Endothelial cell of umbilical vein (primary cell): ENCODE results near the gene C20orf202. TPM values are rescaled to one million over a fixed set of nuclear protein-coding genes. Genes with fewer than 3 reads are reported as not detected.

Experiments
- BruUV-seq: library from RNA; stranded (reverse); fragments of 400-500 nt; replicated peaks from 2 replicates; lab custom pipeline; 2021; lab: Mats Ljungman, UMichigan
- CTCF ChIA-PET: fragments of 300-600, 350-600 bp; sonication (Branson Sonifier 250); formaldehyde crosslinking; loops from one replicate; lab custom pipeline; 2021; ENCODE audit warnings: antibody characterized with exemption, inconsistent platforms; lab: Charles Lee
- POLR2A ChIA-PET: fragments of 300-600, 350-600 bp; sonication (Branson Sonifier 250); formaldehyde crosslinking; loops from one replicate; lab custom pipeline; 2021; ENCODE audit warnings: antibody characterized with exemption, inconsistent platforms; lab: Charles Lee
- DNase-seq: peaks from one replicate; pipeline ENCODE4 v3.0.0-alpha.2; 2011; ENCODE audit warnings: low read depth, low spot score
- FAIRE-seq: peaks from 2 replicates; lab custom pipeline; 2011; peaks lifted over from hg19 to GRCh38; lab: Jason Lieb, UNC
- H2AFZ ChIP-seq: 2 replicates; pipeline ENCODE4 v1.6.0; 2012; ENCODE audit warnings: low read depth, low read length, control low read depth, inconsistent platforms
- H3K27ac ChIP-seq: 2 replicates; pipeline ENCODE4 v1.5.1; 2011; ENCODE audit warnings: low read depth, mild to moderate bottlenecking, control low read depth, low read length, moderate library complexity; ENCODE audit not compliant: insufficient read depth
- H3K27me3 ChIP-seq, 2 experiments: 2 replicates each; pipeline versions ENCODE4 v1.6.0 to v1.6.1; 2011; ENCODE audit warnings: low read length in 2 of 2, mixed read lengths in 1 of 2; ENCODE audit not compliant: control insufficient read depth in 2 of 2, insufficient read depth in 2 of 2
- H3K36me3 ChIP-seq, 2 experiments: 2 replicates in 1 of 2; 3 replicates in 1 of 2; pipeline ENCODE4 v1.5.1; 2011; ENCODE audit warnings: low read length in 2 of 2, mild to moderate bottlenecking in 1 of 2, moderate library complexity in 1 of 2; ENCODE audit not compliant: control insufficient read depth in 2 of 2, insufficient read depth in 2 of 2; ENCODE audit errors: extremely low read depth in 1 of 2
- H3K4me1 ChIP-seq: 3 replicates; pipeline ENCODE4 v1.5.1; 2011; ENCODE audit warnings: mild to moderate bottlenecking, low read length; ENCODE audit not compliant: control insufficient read depth, insufficient read depth; ENCODE audit errors: extremely low read depth
- H3K4me2 ChIP-seq: 2 replicates; pipeline ENCODE4 v1.6.1; 2011; ENCODE audit warnings: low read length, control low read depth, mixed read lengths; ENCODE audit not compliant: insufficient read depth
- H3K4me3 ChIP-seq, 3 experiments: fragments of 200-600 bp in 1 of 3; sonication (generic), shearing (Covaris generic) in 1 of 3; replicated peaks in 1 of 3; 2 replicates each; pipeline ENCODE4 v1.5.1; 2011 to 2016; ENCODE audit warnings: control low read depth in 3 of 3, low read length in 3 of 3, mild to moderate bottlenecking in 2 of 3, inconsistent platforms in 1 of 3, low read depth in 1 of 3, moderate library complexity in 1 of 3; ENCODE audit not compliant: insufficient read depth in 1 of 3
- H3K79me2 ChIP-seq: 2 replicates; pipeline ENCODE4 v1.6.0; 2012; ENCODE audit warnings: low read length, inconsistent platforms; ENCODE audit not compliant: control insufficient read depth, insufficient read depth
- H3K9ac ChIP-seq: replicated peaks from 2 replicates; pipeline ENCODE3; 2011; ENCODE audit warnings: low read length, control low read depth; ENCODE audit not compliant: insufficient read depth; ENCODE audit errors: extremely low read depth
- H3K9me1 ChIP-seq: replicated peaks from 3 replicates; pipeline ENCODE4 v1.6.0; 2011; ENCODE audit warnings: mild to moderate bottlenecking, low read length; ENCODE audit not compliant: control insufficient read depth, insufficient read depth; ENCODE audit errors: extremely low read depth
- H3K9me3 ChIP-seq: replicated peaks from 2 replicates; pipeline ENCODE4 v1.5.1; 2012; ENCODE audit warnings: low read length, inconsistent platforms; ENCODE audit not compliant: control insufficient read depth, insufficient read depth
- H4K20me1 ChIP-seq: replicated peaks from 2 replicates; pipeline ENCODE3; 2011; ENCODE audit warnings: mild to moderate bottlenecking, low read length; ENCODE audit not compliant: control insufficient read depth, insufficient read depth; ENCODE audit errors: extremely low read depth
- CTCF ChIP-seq, 2 donors: IDR thresholded peaks; 1 replicate in 1 of 2; 2 replicates in 1 of 2; pipeline ENCODE4 v1.5.1; 2011; ENCODE audit warnings: low read length in 2 of 2, mild to moderate bottlenecking in 2 of 2, moderate library complexity in 2 of 2, control low read depth in 1 of 2, inconsistent platforms in 1 of 2, low read depth in 1 of 2; ENCODE audit not compliant: insufficient read depth in 1 of 2; ENCODE audit errors: extremely low read depth in 1 of 2
- EZH2 ChIP-seq: IDR thresholded peaks from 2 replicates; pipeline ENCODE4 v1.6.1; 2012; ENCODE audit warnings: borderline replicate concordance, low read depth, mild to moderate bottlenecking, moderate library complexity, low read length, inconsistent platforms; ENCODE audit not compliant: severe bottlenecking
- FOS ChIP-seq: IDR thresholded peaks from 2 replicates; pipeline ENCODE4 v1.6.1; 2011; ENCODE audit warnings: mild to moderate bottlenecking, low read length, moderate library complexity, borderline replicate concordance; ENCODE audit not compliant: insufficient read depth
- GATA2 ChIP-seq: IDR thresholded peaks from 2 replicates; pipeline ENCODE4 v1.7.0; 2011; ENCODE audit warnings: low read depth, mild to moderate bottlenecking, moderate library complexity, mixed read lengths, low read length; ENCODE audit not compliant: insufficient read length, insufficient read depth
- JUN ChIP-seq: IDR thresholded peaks from 2 replicates; pipeline ENCODE4 v1.6.1; 2011; ENCODE audit warnings: borderline replicate concordance, low read depth; ENCODE audit not compliant: insufficient read length, insufficient read depth
- MYC ChIP-seq: IDR thresholded peaks from one replicate; pipeline ENCODE4 v1.6.1; 2011; ENCODE audit warnings: mild to moderate bottlenecking, low read depth, low read length
- POLR2A ChIP-seq: IDR thresholded peaks from 2 replicates; pipeline ENCODE4 v1.6.1; 2012; ENCODE audit warnings: low read depth, mild to moderate bottlenecking, control low read depth, low read length
- POLR2AphosphoS5 ChIP-seq: IDR thresholded peaks from 2 replicates; pipeline ENCODE4 v1.6.1; 2012; ENCODE audit warnings: low read depth, mild to moderate bottlenecking, control low read depth, low read length, moderate library complexity; ENCODE audit not compliant: insufficient read depth
- dilution Hi-C: fragments of 300-500 bp; cut with MboI; formaldehyde crosslinking; loops from one replicate; pipeline ENCODE4 v1.15.0; 2019; ENCODE audit warnings: low sequenced_read_pairs; ENCODE audit not compliant: extremely low pct_ligation_motif_present
- intact Hi-C: fragments of 100-400 bp; cut with micrococcal nuclease; formaldehyde crosslinking; loops from one replicate; pipeline ENCODE4 v1.10.0; 2022
- polyA plus RNA-seq, 4 experiments: library from polyadenylated mRNA; depleted of rRNA in 3 of 4; stranded (reverse) in 3 of 4; unstranded in 1 of 4; fragments of >200 nt; gene quantifications; 2 replicates each; pipeline versions ENCODE4 v1.2.1 to v1.2.3, GENCODE V29; 2011 to 2012; ENCODE audit warnings: missing spikeins in 1 of 4
- total RNA-seq: library from RNA; stranded (reverse); gene quantifications from 2 replicates; pipeline ENCODE4 v1.2.3, GENCODE V29; 2021
- TF ChIP-seq, protein P1 (sequence below): IDR thresholded peaks from 2 replicates; pipeline ENCODE4 v1.6.1; 2011; ENCODE audit not compliant: insufficient read depth, insufficient read length

C20orf202 gene
- total and polyA plus RNA-seq, 2 donors (not counting 3 experiments of a cell fraction or from before 2014, with no cell fraction given) = not detected

GRCh38 chr20:1178103-1178502 lies 25.2 kb upstream of the C20orf202 start:
- no peak for FAIRE-seq
- no peak overlapping the region for H3K27ac ChIP-seq
- H3K9me3 ChIP-seq = no peaks in the 10 kb centered on the region
- H3K79me2 ChIP-seq = no peaks in the 10 kb centered on the region
- H3K9me1 ChIP-seq = no peaks in the 10 kb centered on the region
- no peak overlapping the region for H3K4me2 ChIP-seq
- H3K4me3 ChIP-seq = no peak overlapping the region
- no peak overlapping the region for H2AFZ ChIP-seq
- no peak for DNase-seq
- dilution Hi-C loops (no loop called here), intact Hi-C loops (no loop called here)
- no TSS peak for BruUV-seq
- H3K9ac ChIP-seq = no peak overlapping the region
- no peaks in the 10 kb centered on the region for H3K36me3 ChIP-seq
- H3K27me3 ChIP-seq = peaks cover under 1 to 5% of the 10 kb centered on the region in 2 experiments
- no peaks in the 10 kb centered on the region for H4K20me1 ChIP-seq
- POLR2A ChIA-PET = no interaction called here
- no peak for TF ChIP-seq EZH2
- TF ChIP-seq MYC = no peak
- CTCF ChIA-PET = interaction anchor here (0.9 kb wide), 1 partner anchor 35 kb away, joined by 3 read pairs; no protein-coding TSS in a partner anchor
- H3K4me1 ChIP-seq = no peaks in the 10 kb centered on the region

DNA sequence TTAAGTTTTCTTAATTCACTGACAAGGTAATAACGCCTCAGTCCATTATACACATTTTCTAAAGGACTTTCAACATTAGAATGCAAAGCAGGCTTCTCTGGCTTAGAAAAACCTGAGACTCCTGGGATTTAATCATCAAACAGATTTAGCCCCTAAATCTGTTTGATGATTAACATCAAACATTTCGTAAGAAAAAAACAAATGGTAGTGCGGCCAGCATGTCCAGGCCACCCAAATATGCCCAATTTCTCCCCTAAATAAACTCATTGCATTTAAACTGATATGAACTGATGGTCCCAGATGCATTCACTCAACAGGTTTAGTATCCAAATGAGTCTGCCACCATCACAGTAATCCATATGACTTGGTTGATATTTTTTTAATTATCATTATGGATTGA lies 24.6 kb upstream of the C20orf202 start:
- Histone ChIP-seq H3K4me2 (no peak overlapping the region), H4K20me1 (no peaks in the 10 kb centered on the region), H3K9me3 (no peaks in the 10 kb centered on the region), H3K4me1 (no peaks in the 10 kb centered on the region), H2AFZ (no peak overlapping the region), H3K27me3 (peaks cover 2 to 10% of the 10 kb centered on the region in 2 experiments), H3K9ac (no peak overlapping the region), H3K36me3 (no peaks in the 10 kb centered on the region), H3K9me1 (no peaks in the 10 kb centered on the region), H3K79me2 (no peaks in the 10 kb centered on the region), H3K4me3 (no peak overlapping the region), H3K27ac (no peak overlapping the region)
- ChIA-PET POLR2A (no interaction called here), CTCF (no interaction called here)
- TF ChIP-seq, protein P1, sequence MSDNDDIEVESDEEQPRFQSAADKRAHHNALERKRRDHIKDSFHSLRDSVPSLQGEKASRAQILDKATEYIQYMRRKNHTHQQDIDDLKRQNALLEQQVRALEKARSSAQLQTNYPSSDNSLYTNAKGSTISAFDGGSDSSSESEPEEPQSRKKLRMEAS = no peak
- TF ChIP-seq MYC (no peak), FOS (no peak), CTCF (IDR thresholded peaks at IDR 0.05; ENCODE audit: extremely low read depth in 1 of 2, insufficient read depth in 1 of 2, low read depth in 1 of 2, low read length in 2 of 2) (no peak), JUN (no peak), POLR2AphosphoS5 (no peak), EZH2 (no peak), GATA2 (no peak), POLR2A (no peak)
- DNase-seq (no peak), FAIRE-seq (no peak)
- intact Hi-C loops = no loop called here
- no TSS peak for BruUV-seq
- dilution Hi-C loops = no loop called here
